Measurements from ENCODE around the gene PDXK. TPM values are rescaled to one million over a fixed set of nuclear protein-coding genes. Genes with fewer than 3 reads are reported as not detected.

Gene PDXK
- total and polyA plus RNA-seq, 9 of the 15 experiments (the other 6 are each of a cell fraction or from before 2014, with no cell fraction given), result 5.6 to 162 (median 76.5) TPM

- TF ChIP-seq FOXO4 (CRISPR knock-in tag; IDR thresholded peaks at IDR 0.05) (no peak), ZBTB40 (IDR thresholded peaks at IDR 0.05) (peak; percentile 97), ZBTB40 (CRISPR knock-in tag; IDR thresholded peaks at IDR 0.05) (no peak), ZNF165 (CRISPR knock-in tag; IDR thresholded peaks at IDR 0.05; ENCODE audit: borderline replicate concordance) (no peak), MTA3 (IDR thresholded peaks at IDR 0.05; ENCODE audit: borderline replicate concordance) (peak; percentile 97), MCM2 (IDR thresholded peaks at IDR 0.05; ENCODE audit: low read depth) (no peak), ZNF217 (CRISPR knock-in tag; IDR thresholded peaks at IDR 0.05) (no peak), ZNF740 (CRISPR knock-in tag; IDR thresholded peaks at IDR 0.05) (peak; percentile 38; the same call in 1 of the 2 replicates), ZNF740 (tag; IDR thresholded peaks at IDR 0.05) (no peak), STAT6 (CRISPR knock-in tag; IDR thresholded peaks at IDR 0.05) (peak; percentile 72; the same call in 1 of the 2 replicates), TCF15 (CRISPR knock-in tag; IDR thresholded peaks at IDR 0.05) (no peak), ZNF57 (CRISPR knock-in tag; IDR thresholded peaks at IDR 0.05) (no peak)
These were observed 9.8 kb downstream of the PDXK start (continued) for GRCh38 chr21:43728467-43729390.

Measured in K562 (cell line).